NCI-H2196 (cell line): ENCODE measurements around the gene GTF2F2.

Experiments
- DNase-seq: peaks from one replicate; lab custom pipeline; 2025; ENCODE audit not compliant: unreplicated experiment; lab: John Stamatoyannopoulos, UW

The GTF2F2 gene

DNA sequence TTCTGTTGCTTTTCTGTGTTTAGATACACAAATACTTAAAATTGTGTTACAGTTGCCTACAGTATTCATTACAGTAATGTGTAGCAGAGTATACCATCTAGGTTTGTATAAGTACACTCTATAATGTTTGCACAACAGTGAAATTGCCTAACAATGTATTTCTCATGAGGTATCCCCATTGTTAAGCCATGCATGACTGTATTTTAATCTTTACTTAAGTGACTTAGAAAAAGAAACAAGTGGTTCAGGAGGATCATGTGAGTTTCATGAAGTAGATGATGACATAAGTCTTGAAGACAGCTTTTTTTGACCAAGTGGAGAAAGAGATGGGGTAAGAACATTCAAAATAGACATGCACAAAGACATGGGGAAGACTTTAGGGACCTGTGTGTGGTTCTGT lies 88.9 kb downstream of the GTF2F2 start:
- no peak for DNase-seq

DNA sequence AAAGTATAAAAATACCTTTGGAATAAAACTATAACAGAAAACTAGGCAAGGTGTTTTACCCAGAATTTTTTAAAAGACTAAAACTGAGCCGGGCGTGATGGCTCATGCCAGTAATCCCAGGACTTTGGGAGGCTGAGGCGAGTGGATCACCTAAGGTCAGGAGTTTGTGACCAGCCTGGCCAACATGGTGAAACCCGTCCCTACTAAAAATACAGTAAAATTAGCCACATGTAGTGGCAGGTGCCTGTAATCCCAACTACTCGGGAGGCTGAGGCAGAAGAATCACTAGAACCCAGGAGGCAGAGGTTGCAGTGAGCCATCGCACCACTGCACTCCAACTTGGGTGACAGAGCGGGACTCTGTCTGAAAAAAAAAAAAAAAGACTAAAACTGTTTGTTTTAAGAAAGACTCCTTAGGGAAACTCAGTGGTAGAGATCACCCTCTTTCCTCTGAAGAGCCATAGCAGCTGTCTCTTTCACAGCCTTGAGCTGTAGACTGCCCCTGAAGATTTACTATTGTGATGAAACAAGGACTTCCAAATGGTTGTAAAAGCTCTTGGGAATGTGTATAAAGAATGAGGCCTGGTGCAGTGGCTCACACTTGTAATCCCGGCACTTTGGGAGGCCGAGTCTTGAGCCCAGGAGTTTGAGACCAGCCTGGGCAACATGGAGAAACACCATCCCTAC lies 95.2 kb downstream of the GTF2F2 start:
- DNase-seq = no peak

DNA sequence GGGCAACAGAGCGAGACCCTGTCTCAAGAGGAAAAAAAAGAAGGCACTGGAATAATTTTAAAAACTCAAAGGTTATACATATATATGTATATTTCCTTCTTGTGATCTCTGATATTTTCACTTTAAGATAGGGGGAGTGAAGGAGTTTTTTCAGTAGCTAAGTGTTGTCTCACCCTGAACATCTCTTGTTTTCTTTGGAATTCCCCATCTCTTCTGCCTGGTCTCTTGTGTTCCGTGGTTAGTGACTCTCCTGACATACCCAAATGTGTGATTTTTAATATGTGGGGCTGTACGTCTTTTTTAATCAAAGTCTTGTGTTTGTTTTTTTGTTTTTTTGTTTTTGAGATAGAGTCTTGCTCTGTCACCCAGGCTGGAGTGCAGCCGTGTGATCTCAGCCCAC lies 95.9 kb downstream of the GTF2F2 start:
- no peak for DNase-seq

DNA sequence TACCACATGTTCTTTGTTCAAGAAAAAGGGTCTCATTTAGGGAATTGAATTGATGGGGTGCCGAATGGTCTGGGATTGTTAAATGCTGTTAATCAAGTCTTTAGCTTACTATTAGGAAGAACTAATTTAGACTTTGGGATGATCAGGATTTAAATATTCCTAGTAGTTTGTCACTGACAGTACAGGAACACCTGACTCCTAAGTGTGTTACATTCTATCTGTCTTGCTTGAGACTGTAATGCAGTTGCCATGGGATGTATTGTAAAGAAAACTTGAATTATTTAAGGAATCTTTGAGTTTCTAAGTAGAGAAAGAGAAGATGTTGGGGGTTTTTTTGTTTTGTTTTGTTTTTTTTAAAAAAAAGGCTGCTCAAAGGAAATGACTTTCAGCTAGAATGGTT lies 98.4 kb downstream of the GTF2F2 start:
- DNase-seq = no peak

DNA sequence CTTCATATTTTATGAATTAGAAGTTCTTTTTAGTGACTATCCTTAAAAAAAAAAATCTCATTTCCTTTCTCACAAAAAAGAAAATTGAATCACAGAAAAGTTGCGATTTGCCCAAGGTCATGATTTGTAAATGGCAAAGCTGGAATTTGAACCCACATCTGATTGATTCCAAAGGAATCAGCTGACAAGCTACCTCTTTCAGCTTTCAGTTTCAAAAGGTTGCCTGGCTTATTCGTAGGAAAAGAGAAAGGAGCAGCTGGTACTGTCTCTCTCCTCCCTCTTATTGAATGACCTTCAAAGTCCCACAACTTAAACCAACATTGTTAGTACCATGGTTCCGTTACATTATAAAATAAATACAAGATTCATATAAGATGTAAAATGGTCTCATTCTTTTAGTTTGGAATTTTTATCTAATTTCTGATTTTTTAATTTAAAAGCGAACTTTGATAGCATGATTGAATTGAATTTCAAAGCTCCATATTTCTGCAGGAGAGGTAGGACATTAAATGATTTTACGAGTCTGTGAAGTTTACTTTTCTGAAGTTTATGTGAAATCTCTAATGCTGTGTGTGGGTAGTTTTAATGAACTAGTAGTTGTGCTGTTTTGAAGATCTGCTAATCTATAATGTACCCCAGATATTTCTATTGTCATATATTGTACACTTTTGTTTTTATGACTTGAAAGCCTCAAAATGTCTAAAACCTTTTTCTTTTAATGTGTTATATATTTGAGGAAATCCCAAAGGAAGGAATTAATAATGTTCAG lies 99.0 kb downstream of the GTF2F2 start:
- no peak for DNase-seq

DNA sequence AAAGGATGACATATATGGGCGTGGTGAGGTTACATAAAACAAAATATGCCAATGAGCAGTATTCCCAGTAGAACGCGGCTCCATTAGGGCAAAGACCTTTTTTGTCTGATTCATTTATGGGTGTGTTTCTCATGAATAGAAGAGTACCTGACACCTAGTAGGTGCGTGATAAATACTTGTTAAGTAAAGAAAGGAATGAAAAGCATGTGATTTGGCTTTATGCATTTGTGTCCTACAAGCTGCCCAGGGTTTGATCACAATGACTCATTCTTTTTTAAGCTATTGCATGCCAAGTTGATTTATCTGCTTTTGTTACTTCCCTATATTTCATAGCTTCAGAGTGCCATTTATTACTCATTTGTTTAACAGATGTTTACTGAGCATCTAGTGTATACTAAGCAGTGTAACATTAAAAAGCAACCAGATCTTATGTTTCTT lies 99.6 kb downstream of the GTF2F2 start:
- DNase-seq = no peak

DNA sequence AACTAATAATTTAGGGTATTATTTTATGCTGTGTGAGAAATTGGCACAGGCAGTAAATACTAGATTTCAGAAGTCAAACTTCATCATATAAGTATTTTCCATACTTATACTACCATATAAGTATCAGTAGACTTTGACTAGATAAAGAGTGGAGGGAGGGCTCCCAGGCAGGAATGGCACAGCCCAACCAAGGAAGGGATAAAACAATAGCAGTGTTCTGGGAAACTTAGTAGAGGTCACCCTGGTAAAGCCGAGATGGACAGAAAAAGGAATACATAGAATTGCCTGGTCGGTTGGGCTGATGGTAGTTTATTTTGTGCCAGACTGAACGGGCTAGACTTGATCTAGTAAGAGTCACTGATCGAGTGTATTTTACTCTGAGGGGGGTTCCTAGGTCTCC lies 100.1 kb downstream of the GTF2F2 start:
- no peak for DNase-seq

DNA sequence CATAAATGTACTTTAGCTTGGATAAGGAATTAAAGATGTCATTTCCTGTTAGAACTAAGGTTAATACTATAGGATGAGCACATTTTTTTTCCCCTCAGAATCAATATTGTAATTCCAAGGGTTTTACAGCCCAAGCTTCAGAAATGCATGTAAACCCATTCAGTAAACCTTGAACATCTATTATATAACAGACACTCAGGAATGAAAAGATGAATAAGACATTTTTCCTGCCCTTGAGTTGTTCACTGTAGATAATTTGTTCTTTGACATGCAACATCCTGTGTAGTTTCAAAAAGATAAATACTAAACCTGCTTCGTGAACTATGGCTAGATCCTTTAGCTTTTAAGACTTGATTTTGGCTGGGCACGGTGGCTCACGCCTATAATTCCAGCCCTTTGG lies 102.2 kb downstream of the GTF2F2 start:
- DNase-seq = no peak

DNA sequence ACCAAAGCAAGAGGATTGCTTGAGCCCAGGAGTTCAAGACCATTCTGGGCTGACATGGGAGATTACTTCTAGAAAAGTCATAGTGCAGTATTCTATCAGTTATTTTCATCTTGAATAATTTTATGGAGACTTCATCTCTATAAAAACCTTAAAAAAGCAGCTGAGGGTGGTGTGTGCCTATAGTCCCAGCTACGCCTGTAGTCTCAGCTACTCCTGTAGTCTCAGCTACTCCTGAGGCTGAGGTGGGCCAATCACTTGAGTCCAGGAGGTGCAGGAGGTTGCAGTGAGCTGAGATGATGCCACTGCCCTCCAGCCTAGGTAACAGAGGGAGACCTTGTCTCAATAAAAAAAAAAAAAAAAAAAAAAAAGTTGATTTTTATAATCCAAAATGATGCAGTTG lies 102.6 kb downstream of the GTF2F2 start:
- no peak for DNase-seq

DNA sequence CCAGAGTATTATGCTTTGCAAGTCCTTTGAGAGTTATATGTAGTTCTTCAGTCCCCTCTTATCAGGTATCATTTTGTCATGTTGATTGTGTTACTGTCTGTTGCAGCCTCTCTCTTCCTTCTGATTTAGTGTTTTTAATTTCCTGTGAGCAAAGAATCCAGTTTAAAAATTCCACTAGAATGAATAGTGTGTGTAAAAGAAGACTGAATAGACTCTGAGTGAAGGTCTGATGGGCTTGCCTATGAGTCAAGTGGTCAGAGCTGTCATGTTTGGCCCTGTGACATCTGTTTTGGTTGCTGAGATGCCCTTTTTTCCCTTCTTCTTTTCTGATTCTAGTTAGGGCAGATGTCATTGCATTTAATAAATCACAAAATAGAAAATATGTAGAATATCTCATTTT lies 103.9 kb downstream of the GTF2F2 start:
- no peak for DNase-seq

DNA sequence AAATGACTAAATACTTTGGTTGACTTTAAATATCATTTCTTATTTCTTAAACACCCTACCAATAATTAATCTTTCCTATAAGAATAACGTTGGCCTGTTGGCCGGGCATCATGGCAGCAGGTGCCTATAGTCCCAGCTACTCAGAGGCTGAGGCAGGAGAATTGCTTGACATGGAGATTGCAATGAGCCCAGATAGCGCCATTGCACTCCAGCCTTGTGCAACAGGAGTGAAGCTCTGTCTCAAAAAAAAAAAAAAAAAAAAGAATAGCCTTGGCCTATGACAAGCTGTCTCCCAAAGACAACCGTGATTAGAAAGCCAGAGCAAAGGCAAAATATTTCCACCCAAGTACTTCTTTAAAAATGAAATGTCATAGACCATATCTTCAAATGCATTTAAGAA lies 105.1 kb downstream of the GTF2F2 start:
- no peak for DNase-seq

DNA sequence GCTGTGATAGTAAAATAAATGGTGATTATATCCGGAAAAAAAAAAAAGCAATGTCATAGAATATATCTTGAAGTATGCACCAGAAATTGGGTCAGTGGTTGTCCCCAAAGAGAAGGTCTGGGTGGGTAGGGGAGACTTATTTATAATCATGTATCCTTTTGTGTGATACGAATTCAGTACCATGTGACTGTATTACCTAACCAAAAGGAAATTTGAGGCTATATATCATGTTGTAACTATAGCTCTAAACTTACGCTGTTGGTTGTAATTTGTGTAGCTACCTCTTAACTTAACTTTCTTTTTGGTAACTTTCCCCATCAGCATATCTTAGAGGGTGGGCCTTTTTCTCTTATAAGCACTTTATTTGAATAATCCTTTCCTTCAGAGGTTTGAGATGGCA lies 105.7 kb downstream of the GTF2F2 start:
- no peak for DNase-seq

DNA sequence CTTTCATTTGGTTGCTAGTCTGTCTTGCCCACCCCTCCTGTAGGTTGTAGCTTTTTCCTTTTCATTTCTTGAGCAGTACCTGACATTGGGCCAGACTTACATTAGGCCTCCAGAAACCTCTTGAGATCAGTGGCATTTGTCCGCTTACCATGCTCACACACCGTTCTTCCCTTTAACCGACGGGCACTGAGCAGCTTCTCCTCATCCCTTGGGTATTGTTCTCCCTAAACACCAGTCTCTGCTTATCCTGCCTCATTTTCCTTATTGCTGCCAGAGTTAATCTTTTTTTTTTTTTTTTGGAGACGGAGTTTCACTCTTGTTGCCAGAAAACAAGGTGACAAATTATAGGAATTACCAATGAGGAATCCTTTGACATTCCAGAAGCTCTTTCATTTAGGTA lies 107.7 kb downstream of the GTF2F2 start:
- DNase-seq = no peak

DNA sequence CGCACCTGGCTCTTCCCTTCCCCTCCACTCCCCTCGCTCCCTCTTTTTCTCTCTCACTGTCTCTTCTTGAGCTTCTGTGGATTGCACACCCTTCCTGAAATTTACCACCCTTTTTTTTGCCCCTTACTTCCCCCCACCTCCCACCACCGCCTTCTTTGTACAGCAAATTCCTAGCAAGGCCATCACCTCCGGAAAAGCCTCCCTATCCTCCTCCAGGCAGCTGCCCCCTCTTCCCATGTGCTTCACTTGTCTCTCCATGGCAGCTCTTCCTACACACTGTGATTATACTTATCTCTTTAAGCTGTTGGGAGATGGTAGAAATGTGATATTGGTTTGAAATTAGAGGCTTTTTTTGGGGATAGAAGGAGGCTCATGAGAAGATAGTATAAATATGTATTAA lies 108.9 kb downstream of the GTF2F2 start:
- DNase-seq = no peak

DNA sequence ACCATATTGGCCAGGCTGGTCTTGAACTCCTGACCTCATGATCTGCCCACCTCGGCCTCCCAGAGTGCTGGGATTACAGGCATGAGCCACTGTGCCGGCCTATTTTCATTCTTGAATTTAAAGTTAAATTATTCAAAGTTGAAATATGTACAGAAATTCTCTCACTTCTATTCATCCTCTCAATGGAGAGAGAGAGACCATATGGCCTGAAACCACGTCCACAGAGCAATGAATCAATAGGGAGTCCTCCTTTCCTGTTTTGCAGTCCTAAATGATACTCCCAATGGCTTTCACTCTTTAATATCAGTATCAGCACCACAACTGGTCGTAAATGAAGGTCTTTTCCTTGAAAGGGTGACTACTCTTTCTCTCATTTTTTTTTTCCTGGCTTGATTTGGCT lies 111.0 kb downstream of the GTF2F2 start:
- no peak for DNase-seq

DNA sequence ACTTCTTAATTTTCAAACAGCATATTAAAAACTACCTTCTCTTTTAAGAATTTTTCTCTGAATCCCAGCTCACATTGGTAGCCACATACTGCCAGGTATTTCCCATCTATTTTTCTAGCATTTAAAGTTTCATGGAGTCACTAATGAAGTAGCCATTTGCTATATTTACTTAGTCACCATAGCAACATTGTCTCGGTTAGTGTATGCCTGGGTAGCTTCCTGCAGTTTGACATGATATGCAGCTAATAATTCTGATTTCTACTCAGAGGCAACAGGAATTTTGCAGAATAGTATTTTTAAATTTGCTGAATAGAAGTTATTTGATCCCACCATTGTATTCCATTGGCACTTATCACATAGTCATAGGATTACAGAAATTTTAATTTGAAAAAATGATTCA lies 111.4 kb downstream of the GTF2F2 start:
- DNase-seq = peak; percentile 1

DNA sequence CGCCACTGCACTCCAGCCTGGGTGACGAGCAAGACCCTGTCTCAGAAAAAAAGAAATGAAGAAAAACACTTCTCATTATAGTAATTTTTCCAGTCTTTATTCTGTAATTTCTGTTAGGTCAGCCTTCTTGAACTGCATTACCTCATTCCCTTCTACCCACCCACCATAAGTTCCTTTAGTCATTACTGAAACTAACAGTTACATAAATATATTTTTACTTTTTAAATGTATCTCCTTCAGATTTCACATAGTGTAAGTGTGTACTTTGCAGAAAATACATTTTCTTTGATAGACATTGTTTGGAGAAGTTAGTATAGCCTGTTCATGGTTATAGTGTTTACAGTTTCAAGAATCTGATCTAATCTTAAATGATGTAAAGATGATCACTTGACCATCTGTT lies 112.3 kb downstream of the GTF2F2 start:
- DNase-seq = no peak

DNA sequence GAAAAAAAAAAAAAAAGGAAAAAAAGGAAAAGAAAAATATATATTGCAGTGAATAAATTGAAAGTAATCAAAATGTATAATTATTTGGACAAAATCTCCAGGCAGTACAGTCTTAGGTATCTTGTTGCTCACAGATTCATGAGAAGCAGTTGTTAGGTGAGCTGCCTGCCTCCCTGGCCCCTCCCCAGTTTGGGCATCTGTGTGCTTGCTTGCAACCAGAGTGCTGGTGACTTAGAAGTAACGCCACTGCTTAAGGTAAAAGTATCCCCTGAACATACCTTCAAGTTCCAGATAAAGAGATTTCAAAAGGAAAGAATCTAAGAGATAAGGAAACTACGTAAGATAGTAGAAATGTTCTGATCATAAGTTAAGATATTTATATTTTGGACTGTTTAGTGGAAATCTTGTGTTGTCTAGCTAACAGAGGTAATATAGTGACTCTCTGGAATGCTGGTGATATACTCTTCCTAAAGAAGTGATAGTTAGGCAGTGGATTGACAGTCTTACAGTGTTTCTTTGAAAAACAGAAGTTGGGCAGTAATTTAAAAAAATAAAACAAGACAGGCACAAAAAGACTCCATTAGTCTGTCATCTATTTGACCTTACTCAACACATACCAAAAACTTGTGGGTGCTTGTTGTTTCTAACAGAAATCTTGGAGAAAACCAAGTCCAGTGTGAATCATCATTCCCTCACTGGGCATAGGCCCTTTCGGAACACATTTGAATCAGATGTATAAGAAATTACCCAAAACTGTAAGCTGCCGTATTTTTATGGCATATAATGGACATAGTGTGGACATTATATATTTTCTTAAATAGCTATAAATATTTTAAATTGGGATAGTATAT lies 118.9 kb downstream of the GTF2F2 start:
- DNase-seq = no peak

DNA sequence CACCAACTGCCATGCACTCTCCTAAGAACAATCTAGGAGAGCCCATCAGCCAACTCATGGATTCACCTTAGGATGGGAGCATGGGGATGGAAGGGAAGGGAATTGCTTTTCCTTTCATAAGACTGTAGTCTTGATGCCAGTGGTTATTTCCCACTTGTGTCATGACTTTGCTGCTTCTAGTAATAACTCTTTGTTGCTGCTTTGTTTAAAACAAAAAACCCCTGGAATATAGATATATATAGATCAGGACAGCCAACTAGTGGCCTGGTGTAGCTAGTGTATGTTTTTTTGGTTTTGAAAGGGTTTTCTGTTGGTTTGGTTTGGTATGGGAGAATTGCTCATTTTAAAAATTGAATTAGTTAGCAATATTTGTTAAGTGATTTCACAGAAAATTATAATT lies 119.8 kb downstream of the GTF2F2 start:
- no peak for DNase-seq

DNA sequence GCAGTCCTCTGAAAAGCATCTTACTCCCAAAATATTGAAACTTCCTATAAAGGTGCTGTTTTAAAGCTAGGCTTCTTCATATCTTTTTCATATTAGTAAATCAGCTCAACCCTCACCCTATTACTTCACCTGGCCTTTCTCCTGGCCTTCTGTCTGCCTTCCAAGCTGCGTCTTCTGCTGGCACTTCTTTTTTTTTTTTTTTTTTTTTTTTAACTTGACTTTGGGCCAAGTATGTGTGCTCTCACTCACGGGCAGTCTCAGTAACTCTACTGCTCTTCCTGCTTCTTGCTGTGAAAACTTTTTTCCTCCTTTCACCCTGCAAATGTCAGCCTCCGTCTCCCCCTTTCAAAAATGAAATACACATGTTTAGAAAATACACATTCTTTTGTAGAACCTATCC lies 121.8 kb downstream of the GTF2F2 start:
- no peak for DNase-seq

DNA sequence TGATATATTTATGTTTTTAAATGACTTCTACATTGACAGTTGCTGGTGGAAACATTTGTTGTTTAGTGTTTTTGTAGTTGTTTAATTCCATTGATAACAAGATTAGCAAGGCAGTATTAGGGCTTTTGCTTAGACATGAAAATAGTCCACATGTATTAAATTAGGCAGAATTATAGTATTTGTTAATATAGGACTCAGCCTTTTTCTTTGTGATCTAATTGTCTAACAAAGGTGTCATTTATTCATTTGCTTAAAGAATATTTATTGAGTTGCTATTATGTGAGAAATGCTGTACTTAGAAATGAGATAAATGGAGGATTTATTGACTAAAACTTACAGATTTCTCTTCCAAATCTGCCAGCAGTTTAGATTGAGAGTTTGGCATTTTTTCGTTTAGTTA lies 122.2 kb downstream of the GTF2F2 start:
- no peak for DNase-seq

DNA sequence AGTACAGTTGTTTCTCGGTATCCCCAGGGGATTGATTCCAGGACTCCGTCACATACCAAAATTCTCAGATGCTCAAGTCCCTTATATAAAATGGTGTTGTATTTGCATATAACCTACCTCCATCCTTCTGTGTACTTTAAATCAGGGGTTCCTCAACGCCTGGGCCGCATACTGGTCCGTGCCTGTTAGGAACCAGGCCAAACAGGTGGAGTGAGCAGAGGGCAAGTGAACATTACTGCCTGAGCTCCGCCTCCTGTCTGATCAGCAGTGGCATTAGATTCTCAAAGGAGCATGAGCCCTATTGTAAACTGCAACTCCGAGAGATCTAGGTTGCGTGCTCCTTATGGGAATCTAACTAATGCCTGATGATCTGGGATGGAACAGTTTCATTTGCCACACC lies 122.8 kb downstream of the GTF2F2 start:
- no peak for DNase-seq
